ENCODE data around the gene ASCC1.

Gene ASCC1

DNA sequence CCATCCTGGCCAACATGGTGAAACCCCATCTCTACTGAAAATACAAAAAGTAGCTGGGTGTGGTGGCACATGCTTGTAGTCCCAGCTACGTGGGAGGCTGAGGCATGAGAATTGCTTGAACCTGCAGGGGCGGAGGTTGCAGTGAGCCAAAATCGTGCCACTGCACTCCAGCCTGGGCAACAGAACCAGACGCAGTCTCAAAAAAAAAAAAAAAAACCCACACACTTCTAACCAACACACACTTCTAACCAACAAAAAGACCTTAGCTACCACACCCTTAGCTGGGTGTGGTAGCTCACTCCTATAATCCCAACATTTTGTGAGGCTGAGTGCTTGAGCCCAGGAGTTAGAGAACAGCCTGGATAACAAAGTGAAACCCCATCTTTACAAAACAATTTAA, 93.9 kb downstream of the ASCC1 start:
- Histone ChIP-seq H3K79me2 (ENCODE audit: control insufficient read depth, low read length) (no peaks in the 10 kb centered on the region), H3K9me3 (ENCODE audit: control insufficient read depth, insufficient read depth, low read length) (peaks cover 1% of the 10 kb centered on the region; the same call in 1 of the 2 replicates), H4K20me1 (ENCODE audit: control insufficient read depth, insufficient read depth, low read depth, low read length) (no peaks in the 10 kb centered on the region), H3F3A (ENCODE audit: control insufficient read depth, insufficient read depth) (0 out of 2 replicates have a peak, but pooled peaks cover 2% of the 10 kb centered on the region), H3K4me2 (ENCODE audit: low read length) (no peak overlapping the region), H3K36me3 (ENCODE audit: control insufficient read depth, low read length) (peaks cover 11% of the 10 kb centered on the region; the same call in 1 of the 2 replicates), H3K9me2 (replicated peaks; ENCODE audit: control insufficient read depth, low read length) (no peaks in the 10 kb centered on the region), H3K4me1 (ENCODE audit: control insufficient read depth, low read length) (0 out of 2 replicates have a peak, but pooled peaks cover 3% of the 10 kb centered on the region), H3K27me3 (ENCODE audit: control insufficient read depth, low read length) (no peaks in the 10 kb centered on the region), H3K27ac (ENCODE audit: low read depth, low read length) (no peak overlapping the region), H3K4me3 (ENCODE audit: low read length) (no peak overlapping the region)
- TF ChIP-seq, protein P1, sequence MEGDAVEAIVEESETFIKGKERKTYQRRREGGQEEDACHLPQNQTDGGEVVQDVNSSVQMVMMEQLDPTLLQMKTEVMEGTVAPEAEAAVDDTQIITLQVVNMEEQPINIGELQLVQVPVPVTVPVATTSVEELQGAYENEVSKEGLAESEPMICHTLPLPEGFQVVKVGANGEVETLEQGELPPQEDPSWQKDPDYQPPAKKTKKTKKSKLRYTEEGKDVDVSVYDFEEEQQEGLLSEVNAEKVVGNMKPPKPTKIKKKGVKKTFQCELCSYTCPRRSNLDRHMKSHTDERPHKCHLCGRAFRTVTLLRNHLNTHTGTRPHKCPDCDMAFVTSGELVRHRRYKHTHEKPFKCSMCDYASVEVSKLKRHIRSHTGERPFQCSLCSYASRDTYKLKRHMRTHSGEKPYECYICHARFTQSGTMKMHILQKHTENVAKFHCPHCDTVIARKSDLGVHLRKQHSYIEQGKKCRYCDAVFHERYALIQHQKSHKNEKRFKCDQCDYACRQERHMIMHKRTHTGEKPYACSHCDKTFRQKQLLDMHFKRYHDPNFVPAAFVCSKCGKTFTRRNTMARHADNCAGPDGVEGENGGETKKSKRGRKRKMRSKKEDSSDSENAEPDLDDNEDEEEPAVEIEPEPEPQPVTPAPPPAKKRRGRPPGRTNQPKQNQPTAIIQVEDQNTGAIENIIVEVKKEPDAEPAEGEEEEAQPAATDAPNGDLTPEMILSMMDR (IDR thresholded peaks at IDR 0.05; ENCODE audit: low read depth, low read length, poor library complexity, severe bottlenecking) = no peak
- TF ChIP-seq EZH2phosphoT487 (IDR thresholded peaks at IDR 0.05; ENCODE audit: borderline replicate concordance, low read length) = no peak

GRCh38 chr10:72121389-72121788, 94.7 kb downstream of the ASCC1 start:
- H3K9me3 ChIP-seq (ENCODE audit: control insufficient read depth, insufficient read depth, low read length) = peaks cover 6% of the 10 kb centered on the region; the same call in 1 of the 2 replicates
- TF ChIP-seq, protein P1 (IDR thresholded peaks at IDR 0.05; ENCODE audit: low read depth, low read length, poor library complexity, severe bottlenecking) = no peak
- no peak for TF ChIP-seq EZH2phosphoT487 (IDR thresholded peaks at IDR 0.05; ENCODE audit: borderline replicate concordance, low read length)
- no peaks in the 10 kb centered on the region for H4K20me1 ChIP-seq (ENCODE audit: control insufficient read depth, insufficient read depth, low read depth, low read length)
- no peak overlapping the region for H3K4me2 ChIP-seq (ENCODE audit: low read length)
- no peak overlapping the region for H3K27ac ChIP-seq (ENCODE audit: low read depth, low read length)
- 0 out of 2 replicates have a peak, but pooled peaks cover 2% of the 10 kb centered on the region for H3F3A ChIP-seq (ENCODE audit: control insufficient read depth, insufficient read depth)
- H3K9me2 ChIP-seq (replicated peaks; ENCODE audit: control insufficient read depth, low read length) = no peaks in the 10 kb centered on the region
- H3K79me2 ChIP-seq (ENCODE audit: control insufficient read depth, low read length) = no peaks in the 10 kb centered on the region
- H3K4me1 ChIP-seq (ENCODE audit: control insufficient read depth, low read length) = 0 out of 2 replicates have a peak, but pooled peaks cover 1% of the 10 kb centered on the region
- no peaks in the 10 kb centered on the region for H3K27me3 ChIP-seq (ENCODE audit: control insufficient read depth, low read length)
- no peak overlapping the region for H3K4me3 ChIP-seq (ENCODE audit: low read length)
- H3K36me3 ChIP-seq (ENCODE audit: control insufficient read depth, low read length) = peaks cover 7% of the 10 kb centered on the region; the same call in 1 of the 2 replicates

- H3K9me2 ChIP-seq (replicated peaks; ENCODE audit: control insufficient read depth, low read length) = no peaks in the 10 kb centered on the region
- H4K20me1 ChIP-seq (ENCODE audit: control insufficient read depth, insufficient read depth, low read depth, low read length) = no peaks in the 10 kb centered on the region
- H3F3A ChIP-seq (ENCODE audit: control insufficient read depth, insufficient read depth) = no peaks in the 10 kb centered on the region
- no peaks in the 10 kb centered on the region for H3K4me1 ChIP-seq (ENCODE audit: control insufficient read depth, low read length)
- H3K4me3 ChIP-seq (ENCODE audit: low read length) = no peak overlapping the region
- H3K27me3 ChIP-seq (ENCODE audit: control insufficient read depth, low read length) = no peaks in the 10 kb centered on the region
- peaks cover 8% of the 10 kb centered on the region; the same call in 1 of the 2 replicates for H3K9me3 ChIP-seq (ENCODE audit: control insufficient read depth, insufficient read depth, low read length)
- H3K79me2 ChIP-seq (ENCODE audit: control insufficient read depth, low read length) = no peaks in the 10 kb centered on the region
- H3K4me2 ChIP-seq (ENCODE audit: low read length) = no peak overlapping the region
- peaks cover 7% of the 10 kb centered on the region; the same call in 1 of the 2 replicates for H3K36me3 ChIP-seq (ENCODE audit: control insufficient read depth, low read length)
- TF ChIP-seq EZH2phosphoT487 (IDR thresholded peaks at IDR 0.05; ENCODE audit: borderline replicate concordance, low read length) = no peak
- TF ChIP-seq, protein P1 (IDR thresholded peaks at IDR 0.05; ENCODE audit: low read depth, low read length, poor library complexity, severe bottlenecking) = no peak
- H3K27ac ChIP-seq (ENCODE audit: low read depth, low read length) = no peak overlapping the region
Measured at GRCh38 chr10:72116372-72116771, 99.7 kb downstream of the ASCC1 start.
